ENCODE data around the gene ELSPBP1.
"Not testable (repeated sequence)": the region's sequence is repeated elsewhere in the genome, so short reads cannot be mapped to it uniquely, and the experiment has no call there.

Gene ELSPBP1

DNA sequence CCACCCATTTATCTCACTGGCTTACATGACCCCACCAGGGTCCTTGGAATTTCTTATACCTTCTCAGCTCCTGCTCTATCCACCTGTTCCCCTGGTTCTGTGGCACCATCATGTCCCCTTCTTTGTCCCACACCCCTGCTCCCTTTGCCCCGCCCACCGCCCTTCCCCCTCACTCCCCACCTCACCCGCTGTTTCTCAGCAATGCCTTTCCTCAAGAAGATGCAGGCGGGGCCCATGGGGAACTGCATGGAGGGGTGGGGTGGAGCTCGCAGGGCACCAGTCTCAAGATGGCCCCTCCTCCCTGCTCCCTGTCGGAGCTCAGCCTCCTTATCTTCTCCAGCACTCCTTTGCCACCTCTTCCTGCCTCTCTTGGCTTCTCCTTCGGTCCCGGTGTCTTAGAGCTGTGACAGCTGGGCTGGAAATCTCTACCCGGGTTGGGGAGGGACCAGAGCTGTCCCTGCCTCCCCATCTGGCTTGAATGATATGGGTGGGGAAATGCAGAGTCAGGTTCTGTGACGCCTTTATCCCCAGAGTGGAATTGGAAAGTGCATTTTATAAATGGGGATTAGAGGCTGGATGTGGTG lies 49.3 kb downstream of the ELSPBP1 start, which contains the start of gene CABP5:
CABP5 (minus strand) TSS at position 405 of the 584 bp plus-strand sequence; CDS start at position 248, 157 bp downstream.
- DNase-seq (ENCODE audit: low read depth): no peak

DNA sequence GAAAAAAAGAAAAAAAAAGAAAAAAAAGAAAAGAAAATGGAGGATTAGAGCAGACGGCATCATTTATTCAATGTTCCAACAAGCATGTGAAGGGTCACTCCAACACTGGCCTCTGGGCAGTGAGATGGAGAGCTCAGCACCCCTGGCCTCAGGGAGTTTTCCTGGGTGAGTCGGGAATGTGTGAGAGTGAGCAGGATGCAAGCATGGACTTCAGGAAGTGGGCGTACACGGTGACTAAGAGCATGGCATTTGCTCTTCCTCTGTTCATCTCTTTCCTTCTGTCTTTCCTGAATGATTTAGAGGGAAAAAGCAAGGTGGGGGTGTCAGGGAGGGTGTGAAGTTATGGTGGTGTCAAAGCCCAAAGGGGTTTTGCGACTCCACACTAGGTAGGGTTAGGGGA lies 50.1 kb downstream of the ELSPBP1 start:
- no peak for DNase-seq (ENCODE audit: low read depth)

DNA sequence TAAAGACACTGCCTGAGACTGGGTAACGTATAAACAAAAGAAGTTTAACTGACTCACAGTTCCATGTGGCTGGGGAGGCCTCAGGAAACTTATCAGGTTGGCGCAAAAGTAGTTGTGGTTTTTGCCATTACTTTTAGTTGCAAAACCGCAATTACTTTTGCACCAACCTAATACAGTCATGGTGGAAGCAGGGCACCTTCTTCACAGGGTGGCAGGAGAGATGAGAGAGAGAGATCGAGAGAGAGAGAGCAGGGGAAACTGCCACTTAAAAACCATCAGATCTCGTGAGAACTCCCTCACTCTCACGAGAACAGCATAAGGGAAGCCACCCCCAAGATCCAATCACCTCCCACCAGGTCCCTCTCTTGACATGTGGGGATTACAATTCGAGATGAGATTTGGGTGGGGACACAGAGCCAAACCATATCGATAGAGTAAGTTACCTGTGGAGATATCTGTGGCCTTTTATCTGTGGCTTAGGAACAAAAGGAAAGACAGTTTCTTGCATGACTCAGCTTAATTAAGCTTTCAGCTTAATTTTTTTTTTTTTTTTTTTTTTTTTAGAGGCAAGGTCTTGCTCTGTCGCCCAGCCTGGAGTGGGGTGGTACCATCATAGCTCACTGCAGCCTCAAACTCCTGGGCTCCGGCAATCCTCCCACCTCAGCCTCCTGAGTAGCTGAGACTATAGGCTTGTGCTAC lies 57.1 kb downstream of the ELSPBP1 start:
- no peak for DNase-seq (ENCODE audit: low read depth)

GRCh38 chr19:48053076-48053475 lies 58.6 kb downstream of the ELSPBP1 start:
- no peak for DNase-seq (ENCODE audit: low read depth)

- no peak for DNase-seq (ENCODE audit: low read depth)
These were observed 59.4 kb downstream of the ELSPBP1 start for GRCh38 chr19:48053856-48054255.

GRCh38 chr19:48059331-48059730 lies 64.9 kb downstream of the ELSPBP1 start:
- DNase-seq (ENCODE audit: low read depth): no peak

GRCh38 chr19:48060381-48060780 lies 65.9 kb downstream of the ELSPBP1 start:
- DNase-seq (ENCODE audit: low read depth): no peak

DNA sequence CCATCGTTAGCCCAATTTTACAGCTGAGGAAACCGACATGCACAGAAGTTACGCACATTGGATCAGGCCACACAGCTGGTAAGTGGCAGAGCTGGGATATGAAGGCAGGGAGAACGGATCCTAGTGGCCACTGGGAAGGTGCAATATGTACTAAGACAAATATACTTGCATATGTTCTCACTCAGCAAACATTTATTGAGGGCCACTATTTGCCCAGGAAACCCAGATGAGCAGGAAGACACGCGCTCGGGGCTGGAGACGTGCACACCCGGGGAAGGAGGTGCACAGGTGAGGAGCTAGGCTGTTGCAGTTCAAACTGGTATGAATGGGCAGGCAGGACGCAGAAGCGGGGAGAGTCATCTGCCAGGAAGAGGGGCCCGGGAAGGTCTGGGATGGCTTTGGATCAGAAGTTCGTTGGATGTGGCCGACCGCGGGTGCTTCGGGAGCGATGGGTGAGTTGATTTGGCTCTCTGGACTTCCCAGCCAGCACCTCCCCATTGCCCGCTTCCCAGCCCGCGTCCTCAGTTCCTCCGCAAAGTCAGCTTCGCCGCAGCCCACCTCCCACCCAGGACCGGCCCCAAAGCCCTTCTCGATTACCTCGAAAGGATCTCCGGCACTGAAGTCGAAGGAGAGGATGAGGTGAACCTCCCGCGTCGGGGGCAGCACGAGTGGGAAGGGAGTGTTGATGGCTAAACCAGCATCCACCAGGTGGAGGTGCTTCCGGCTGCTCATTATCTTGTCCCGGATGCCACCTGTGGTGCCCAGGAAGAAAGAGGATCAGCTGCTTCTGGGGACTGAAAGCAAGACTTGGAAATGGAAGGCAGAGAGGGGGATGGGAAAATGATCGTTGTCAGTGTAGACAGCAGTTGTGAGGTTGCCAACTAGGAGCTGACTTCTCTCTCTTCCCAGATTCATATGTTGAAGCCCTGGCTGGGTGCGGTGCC lies 67.2 kb downstream of the ELSPBP1 start:
- DNase-seq (ENCODE audit: low read depth): no peak

DNA sequence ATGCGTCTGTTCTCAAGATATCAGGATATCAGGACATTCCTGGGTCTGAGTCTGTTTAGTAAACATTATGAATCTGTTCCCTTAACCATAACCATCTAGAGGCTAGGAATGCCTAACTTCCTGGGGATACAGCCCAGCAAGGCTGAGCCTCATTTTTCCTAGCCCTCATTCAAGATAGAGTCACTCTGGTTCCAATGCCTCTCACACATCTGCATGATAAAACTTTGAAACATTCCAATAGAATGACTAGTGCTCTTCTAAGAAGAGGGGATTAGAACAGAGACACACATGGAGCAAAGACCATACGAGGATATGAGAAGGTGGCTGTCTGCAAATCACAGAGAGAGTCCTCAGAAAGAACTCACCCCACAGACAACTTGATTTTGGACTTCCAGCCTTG lies 70.1 kb downstream of the ELSPBP1 start:
- peak; percentile 26 for DNase-seq (ENCODE audit: low read depth)

- no peak for DNase-seq (ENCODE audit: low read depth)
These were observed 75.0 kb downstream of the ELSPBP1 start for GRCh38 chr19:48069435-48069834.

DNA sequence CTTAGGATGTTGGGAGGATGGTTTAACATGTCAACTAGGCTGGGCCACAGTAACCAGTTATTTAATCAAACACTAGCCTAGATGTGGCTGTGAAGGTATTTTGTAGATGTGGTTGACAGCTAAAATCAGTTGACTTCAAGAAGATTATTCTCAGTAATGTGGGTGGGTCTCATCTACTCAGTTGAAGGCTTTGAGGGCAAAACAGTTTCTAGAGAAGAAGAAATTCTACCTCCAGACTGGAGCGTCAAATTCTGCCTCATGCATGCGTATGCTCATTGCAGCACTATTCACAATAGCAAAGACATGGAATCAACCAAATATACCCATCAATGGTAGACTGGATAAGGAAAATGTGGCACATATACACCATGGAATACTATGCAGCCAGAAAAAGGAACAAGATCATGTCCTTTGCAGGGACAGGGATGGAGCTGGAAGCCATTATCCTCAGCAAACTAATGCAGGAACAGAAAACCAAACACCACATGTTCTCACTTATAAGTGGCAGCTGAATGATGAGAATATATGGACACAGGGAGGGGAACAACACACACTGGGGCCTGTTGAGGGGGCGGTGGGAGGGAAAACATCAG lies 75.8 kb downstream of the ELSPBP1 start:
- DNase-seq (ENCODE audit: low read depth): not testable (repeated sequence)

Measured in HS-5 (cell line).